GM23338 (cell line): Measurements from ENCODE around the gene SBDS.
"Not testable (repeated sequence)": the region's sequence is repeated elsewhere in the genome, so short reads cannot be mapped to it uniquely, and the experiment has no call there.

Experiments used
- CREB1 ChIP-seq: fragments of 250-450 bp; sonication (Bioruptor Pico); IDR thresholded peaks from 2 replicates; pipeline ENCODE4 v1.5.0; 2020; ENCODE audit warnings: low read depth, mild to moderate bottlenecking, moderate library complexity
- EZH2 ChIP-seq: fragments of 200-600 bp; sonication (generic); IDR thresholded peaks from one replicate; pipeline ENCODE4 v1.8.0; 2017; ENCODE audit warnings: antibody characterized with exemption, mild to moderate bottlenecking, low read depth; ENCODE audit not compliant: unreplicated experiment
- EZH2phosphoT487 ChIP-seq: fragments of 200-600 bp; sonication (generic); IDR thresholded peaks from one replicate; pipeline ENCODE4 v1.8.1; 2018; ENCODE audit warnings: antibody characterized with exemption; ENCODE audit not compliant: unreplicated experiment
- JUNB ChIP-seq: IDR thresholded peaks from one replicate; pipeline ENCODE4 v1.6.1; 2016; ENCODE audit warnings: antibody characterized with exemption; ENCODE audit not compliant: unreplicated experiment
- NANOG ChIP-seq: IDR thresholded peaks from 2 replicates; pipeline ENCODE4 v1.6.1; 2016; ENCODE audit warnings: antibody characterized with exemption, borderline replicate concordance
- POLR2AphosphoS5 ChIP-seq: IDR thresholded peaks from 2 replicates; pipeline ENCODE4 v1.6.1; 2016; ENCODE audit warnings: antibody characterized with exemption, low read depth
- STAT1 ChIP-seq: IDR thresholded peaks from one replicate; pipeline ENCODE4 v1.6.1; 2016; ENCODE audit warnings: antibody characterized with exemption; ENCODE audit not compliant: unreplicated experiment
- ZNF114 ChIP-seq: fragments of 250-450 bp; sonication (Bioruptor Pico); IDR thresholded peaks from 2 replicates; pipeline ENCODE4 v1.5.0; 2020; ENCODE audit warnings: mild to moderate bottlenecking, moderate library complexity
- ZNF331 ChIP-seq: fragments of 250-450 bp; sonication (Bioruptor Pico); IDR thresholded peaks from 2 replicates; pipeline ENCODE4 v1.5.0; 2020; ENCODE audit warnings: low read depth, mild to moderate bottlenecking, moderate library complexity
- TF ChIP-seq, protein P1 (sequence below), 2 experiments: fragments of 200-600 bp in 1 of 2; sonication (generic) in 1 of 2; conservative IDR thresholded peaks; 2 replicates each; pipeline versions ENCODE4 v1.5.1 to v1.6.1; 2016 to 2017; ENCODE audit warnings: antibody characterized with exemption in 2 of 2, low read depth in 2 of 2, mild to moderate bottlenecking in 2 of 2, moderate library complexity in 1 of 2
- TF ChIP-seq, protein P2 (sequence below): IDR thresholded peaks from one replicate; pipeline ENCODE4 v1.6.1; 2018; ENCODE audit warnings: antibody characterized with exemption; ENCODE audit not compliant: unreplicated experiment
- TF ChIP-seq, protein P3 (sequence below): fragments of 250-450 bp; sonication (Bioruptor Pico); IDR thresholded peaks from 2 replicates; pipeline ENCODE4 v1.5.0; 2020; ENCODE audit warnings: mild to moderate bottlenecking, moderate library complexity
- TF ChIP-seq, protein P4 (sequence below): IDR thresholded peaks from 2 replicates; pipeline ENCODE4 v1.6.1; 2016; ENCODE audit warnings: antibody characterized with exemption

DNA sequence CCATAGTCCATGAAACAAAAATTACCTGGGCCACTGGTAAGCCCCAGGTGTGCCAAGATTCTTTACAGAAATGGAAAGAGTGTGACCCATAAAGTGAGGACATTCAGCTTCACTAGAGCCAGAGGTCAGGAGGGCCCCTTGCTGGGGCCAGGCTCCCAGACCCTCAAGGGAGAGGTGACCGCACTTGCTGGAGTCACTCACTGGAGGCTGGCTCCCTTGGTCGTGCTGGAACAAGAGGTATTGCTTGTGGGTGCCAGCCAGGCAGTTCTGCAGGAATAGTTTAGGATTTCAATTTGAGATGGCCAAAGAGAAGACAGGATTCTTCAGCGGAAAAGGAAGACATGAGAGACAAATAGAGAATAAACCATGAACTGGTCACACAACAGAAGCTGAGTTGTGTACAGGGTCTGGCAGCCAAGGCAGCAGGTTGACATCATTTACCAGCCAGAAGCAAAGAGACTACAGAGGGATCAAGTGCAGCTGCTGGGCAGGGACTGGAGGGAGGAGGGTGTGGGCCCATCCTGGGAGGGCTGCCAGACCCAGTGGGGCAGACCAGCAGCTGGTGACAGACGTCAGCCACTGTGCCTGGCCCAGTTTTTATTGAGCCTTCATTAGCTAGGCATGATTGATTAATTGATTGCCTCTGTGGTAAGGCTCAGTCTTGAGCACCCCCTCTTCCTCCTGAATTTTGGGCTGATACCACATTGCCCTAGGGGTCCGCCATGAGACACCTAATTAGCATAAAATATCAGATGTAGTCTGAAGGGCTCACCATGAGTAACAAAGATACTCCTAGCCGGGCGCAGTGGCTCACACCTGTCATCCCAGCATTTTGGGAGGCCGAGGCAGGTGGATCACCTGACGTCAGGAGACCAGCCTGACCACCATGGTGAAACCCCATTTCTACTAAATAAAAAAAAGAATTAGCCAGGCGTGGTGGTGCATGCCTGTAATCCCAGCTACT, 41.3 kb upstream of the SBDS start:
- not testable (repeated sequence) for TF ChIP-seq POLR2AphosphoS5; STAT1; EZH2; EZH2phosphoT487; JUNB; CREB1 (CRISPR knock-in tag); ZNF114 (CRISPR knock-in tag); ZNF331 (CRISPR knock-in tag); NANOG
- TF ChIP-seq, protein P1, sequence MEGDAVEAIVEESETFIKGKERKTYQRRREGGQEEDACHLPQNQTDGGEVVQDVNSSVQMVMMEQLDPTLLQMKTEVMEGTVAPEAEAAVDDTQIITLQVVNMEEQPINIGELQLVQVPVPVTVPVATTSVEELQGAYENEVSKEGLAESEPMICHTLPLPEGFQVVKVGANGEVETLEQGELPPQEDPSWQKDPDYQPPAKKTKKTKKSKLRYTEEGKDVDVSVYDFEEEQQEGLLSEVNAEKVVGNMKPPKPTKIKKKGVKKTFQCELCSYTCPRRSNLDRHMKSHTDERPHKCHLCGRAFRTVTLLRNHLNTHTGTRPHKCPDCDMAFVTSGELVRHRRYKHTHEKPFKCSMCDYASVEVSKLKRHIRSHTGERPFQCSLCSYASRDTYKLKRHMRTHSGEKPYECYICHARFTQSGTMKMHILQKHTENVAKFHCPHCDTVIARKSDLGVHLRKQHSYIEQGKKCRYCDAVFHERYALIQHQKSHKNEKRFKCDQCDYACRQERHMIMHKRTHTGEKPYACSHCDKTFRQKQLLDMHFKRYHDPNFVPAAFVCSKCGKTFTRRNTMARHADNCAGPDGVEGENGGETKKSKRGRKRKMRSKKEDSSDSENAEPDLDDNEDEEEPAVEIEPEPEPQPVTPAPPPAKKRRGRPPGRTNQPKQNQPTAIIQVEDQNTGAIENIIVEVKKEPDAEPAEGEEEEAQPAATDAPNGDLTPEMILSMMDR (conservative IDR thresholded peaks at IDR 0.05; ENCODE audit: low read depth in 2 of 2): not testable (repeated sequence)
- TF ChIP-seq, protein P2, sequence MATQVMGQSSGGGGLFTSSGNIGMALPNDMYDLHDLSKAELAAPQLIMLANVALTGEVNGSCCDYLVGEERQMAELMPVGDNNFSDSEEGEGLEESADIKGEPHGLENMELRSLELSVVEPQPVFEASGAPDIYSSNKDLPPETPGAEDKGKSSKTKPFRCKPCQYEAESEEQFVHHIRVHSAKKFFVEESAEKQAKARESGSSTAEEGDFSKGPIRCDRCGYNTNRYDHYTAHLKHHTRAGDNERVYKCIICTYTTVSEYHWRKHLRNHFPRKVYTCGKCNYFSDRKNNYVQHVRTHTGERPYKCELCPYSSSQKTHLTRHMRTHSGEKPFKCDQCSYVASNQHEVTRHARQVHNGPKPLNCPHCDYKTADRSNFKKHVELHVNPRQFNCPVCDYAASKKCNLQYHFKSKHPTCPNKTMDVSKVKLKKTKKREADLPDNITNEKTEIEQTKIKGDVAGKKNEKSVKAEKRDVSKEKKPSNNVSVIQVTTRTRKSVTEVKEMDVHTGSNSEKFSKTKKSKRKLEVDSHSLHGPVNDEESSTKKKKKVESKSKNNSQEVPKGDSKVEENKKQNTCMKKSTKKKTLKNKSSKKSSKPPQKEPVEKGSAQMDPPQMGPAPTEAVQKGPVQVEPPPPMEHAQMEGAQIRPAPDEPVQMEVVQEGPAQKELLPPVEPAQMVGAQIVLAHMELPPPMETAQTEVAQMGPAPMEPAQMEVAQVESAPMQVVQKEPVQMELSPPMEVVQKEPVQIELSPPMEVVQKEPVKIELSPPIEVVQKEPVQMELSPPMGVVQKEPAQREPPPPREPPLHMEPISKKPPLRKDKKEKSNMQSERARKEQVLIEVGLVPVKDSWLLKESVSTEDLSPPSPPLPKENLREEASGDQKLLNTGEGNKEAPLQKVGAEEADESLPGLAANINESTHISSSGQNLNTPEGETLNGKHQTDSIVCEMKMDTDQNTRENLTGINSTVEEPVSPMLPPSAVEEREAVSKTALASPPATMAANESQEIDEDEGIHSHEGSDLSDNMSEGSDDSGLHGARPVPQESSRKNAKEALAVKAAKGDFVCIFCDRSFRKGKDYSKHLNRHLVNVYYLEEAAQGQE: not testable (repeated sequence)
- TF ChIP-seq, protein P3, sequence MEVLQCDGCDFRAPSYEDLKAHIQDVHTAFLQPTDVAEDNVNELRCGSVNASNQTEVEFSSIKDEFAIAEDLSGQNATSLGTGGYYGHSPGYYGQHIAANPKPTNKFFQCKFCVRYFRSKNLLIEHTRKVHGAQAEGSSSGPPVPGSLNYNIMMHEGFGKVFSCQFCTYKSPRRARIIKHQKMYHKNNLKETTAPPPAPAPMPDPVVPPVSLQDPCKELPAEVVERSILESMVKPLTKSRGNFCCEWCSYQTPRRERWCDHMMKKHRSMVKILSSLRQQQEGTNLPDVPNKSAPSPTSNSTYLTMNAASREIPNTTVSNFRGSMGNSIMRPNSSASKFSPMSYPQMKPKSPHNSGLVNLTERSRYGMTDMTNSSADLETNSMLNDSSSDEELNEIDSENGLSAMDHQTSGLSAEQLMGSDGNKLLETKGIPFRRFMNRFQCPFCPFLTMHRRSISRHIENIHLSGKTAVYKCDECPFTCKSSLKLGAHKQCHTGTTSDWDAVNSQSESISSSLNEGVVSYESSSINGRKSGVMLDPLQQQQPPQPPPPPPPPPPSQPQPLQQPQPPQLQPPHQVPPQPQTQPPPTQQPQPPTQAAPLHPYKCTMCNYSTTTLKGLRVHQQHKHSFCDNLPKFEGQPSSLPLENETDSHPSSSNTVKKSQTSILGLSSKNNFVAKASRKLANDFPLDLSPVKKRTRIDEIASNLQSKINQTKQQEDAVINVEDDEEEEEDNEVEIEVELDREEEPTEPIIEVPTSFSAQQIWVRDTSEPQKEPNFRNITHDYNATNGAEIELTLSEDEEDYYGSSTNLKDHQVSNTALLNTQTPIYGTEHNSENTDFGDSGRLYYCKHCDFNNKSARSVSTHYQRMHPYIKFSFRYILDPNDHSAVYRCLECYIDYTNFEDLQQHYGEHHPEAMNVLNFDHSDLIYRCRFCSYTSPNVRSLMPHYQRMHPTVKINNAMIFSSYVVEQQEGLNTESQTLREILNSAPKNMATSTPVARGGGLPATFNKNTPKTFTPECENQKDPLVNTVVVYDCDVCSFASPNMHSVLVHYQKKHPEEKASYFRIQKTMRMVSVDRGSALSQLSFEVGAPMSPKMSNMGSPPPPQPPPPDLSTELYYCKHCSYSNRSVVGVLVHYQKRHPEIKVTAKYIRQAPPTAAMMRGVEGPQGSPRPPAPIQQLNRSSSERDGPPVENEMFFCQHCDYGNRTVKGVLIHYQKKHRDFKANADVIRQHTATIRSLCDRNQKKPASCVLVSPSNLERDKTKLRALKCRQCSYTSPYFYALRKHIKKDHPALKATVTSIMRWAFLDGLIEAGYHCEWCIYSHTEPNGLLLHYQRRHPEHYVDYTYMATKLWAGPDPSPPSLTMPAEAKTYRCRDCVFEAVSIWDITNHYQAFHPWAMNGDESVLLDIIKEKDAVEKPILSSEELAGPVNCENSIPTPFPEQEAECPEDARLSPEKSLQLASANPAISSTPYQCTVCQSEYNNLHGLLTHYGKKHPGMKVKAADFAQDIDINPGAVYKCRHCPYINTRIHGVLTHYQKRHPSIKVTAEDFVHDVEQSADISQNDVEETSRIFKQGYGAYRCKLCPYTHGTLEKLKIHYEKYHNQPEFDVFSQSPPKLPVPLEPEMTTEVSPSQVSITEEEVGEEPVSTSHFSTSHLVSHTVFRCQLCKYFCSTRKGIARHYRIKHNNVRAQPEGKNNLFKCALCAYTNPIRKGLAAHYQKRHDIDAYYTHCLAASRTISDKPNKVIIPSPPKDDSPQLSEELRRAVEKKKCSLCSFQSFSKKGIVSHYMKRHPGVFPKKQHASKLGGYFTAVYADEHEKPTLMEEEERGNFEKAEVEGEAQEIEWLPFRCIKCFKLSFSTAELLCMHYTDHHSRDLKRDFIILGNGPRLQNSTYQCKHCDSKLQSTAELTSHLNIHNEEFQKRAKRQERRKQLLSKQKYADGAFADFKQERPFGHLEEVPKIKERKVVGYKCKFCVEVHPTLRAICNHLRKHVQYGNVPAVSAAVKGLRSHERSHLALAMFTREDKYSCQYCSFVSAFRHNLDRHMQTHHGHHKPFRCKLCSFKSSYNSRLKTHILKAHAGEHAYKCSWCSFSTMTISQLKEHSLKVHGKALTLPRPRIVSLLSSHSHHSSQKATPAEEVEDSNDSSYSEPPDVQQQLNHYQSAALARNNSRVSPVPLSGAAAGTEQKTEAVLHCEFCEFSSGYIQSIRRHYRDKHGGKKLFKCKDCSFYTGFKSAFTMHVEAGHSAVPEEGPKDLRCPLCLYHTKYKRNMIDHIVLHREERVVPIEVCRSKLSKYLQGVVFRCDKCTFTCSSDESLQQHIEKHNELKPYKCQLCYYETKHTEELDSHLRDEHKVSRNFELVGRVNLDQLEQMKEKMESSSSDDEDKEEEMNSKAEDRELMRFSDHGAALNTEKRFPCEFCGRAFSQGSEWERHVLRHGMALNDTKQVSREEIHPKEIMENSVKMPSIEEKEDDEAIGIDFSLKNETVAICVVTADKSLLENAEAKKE (CRISPR knock-in tag): not testable (repeated sequence)
- TF ChIP-seq, protein P4, sequence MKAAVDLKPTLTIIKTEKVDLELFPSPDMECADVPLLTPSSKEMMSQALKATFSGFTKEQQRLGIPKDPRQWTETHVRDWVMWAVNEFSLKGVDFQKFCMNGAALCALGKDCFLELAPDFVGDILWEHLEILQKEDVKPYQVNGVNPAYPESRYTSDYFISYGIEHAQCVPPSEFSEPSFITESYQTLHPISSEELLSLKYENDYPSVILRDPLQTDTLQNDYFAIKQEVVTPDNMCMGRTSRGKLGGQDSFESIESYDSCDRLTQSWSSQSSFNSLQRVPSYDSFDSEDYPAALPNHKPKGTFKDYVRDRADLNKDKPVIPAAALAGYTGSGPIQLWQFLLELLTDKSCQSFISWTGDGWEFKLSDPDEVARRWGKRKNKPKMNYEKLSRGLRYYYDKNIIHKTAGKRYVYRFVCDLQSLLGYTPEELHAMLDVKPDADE: not testable (repeated sequence)
